Stomach (tissue), 4 donors: ENCODE data around the gene CRIP2.

Experiments used
- CTCF ChIP-seq, 7 experiments: fragments of 450-650 bp in 4 of 7; fragments of 200-600 bp in 3 of 7; sonication (generic) in 3 of 7; IDR thresholded peaks; one replicate each; pipeline ENCODE4 v1.5.1; 2016 to 2019; ENCODE audit warnings: antibody characterized with exemption in 7 of 7, control low read depth in 2 of 7, mild to moderate bottlenecking in 1 of 7
- POLR2A ChIP-seq, 4 donors: fragments of 450-650 bp; IDR thresholded peaks; one replicate each; pipeline ENCODE4 v1.6.1; 2016; ENCODE audit warnings: antibody characterized with exemption in 4 of 4, control low read depth in 2 of 4, mild to moderate bottlenecking in 1 of 4, moderate library complexity in 1 of 4

DNA sequence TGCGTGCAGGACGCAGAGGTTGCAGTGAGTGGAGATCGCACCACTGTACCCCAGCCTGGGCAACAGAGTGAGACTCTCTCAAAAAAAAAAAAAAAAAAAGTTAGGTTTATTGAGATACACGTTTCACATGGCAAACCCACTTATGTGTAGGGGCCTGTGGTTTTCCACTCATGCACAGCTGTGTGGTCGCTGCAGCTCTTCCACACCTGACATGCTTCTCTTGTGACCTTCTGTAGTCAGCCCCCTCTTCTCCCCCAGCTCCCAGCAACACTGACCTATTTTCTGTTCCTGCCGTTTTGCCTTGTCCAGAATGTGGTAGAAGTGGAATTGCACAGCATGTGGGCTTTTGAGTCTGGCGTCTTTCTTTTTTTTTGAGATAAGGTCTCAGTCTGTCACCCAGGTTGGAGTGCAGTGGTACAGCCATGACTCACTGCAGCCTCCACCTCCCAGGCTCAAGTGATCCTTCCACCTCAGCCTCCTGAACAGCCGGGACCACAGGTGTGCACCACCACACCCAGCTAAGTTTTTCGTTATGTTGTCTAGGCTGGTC lies 46.6 kb upstream of the CRIP2 start:
- TF ChIP-seq POLR2A (IDR thresholded peaks at IDR 0.05), result no peak
- TF ChIP-seq CTCF (IDR thresholded peaks at IDR 0.05), result no peak
